GM12878 (cell line): ENCODE results near the gene SLMAP. TPM values are rescaled to one million over a fixed set of nuclear protein-coding genes. Genes with fewer than 3 reads are reported as not detected.

Experiments
- ATAC-seq: fragments of 200-7000 bp; cut with Tn5 transposase; 3 replicates; pipeline ENCODE4 v1.9.1; 2020; ENCODE audit warnings: mild to moderate bottlenecking, moderate library complexity
- BruUV-seq: library from RNA; stranded (reverse); fragments of 400-500 nt; replicated peaks from 2 replicates; lab custom pipeline; 2021; lab: Mats Ljungman, UMichigan
- CTCF ChIA-PET: fragments of 300-600 bp; sonication (Branson Sonifier 250); formaldehyde crosslinking; extraction: SDS; loops from one replicate; lab custom pipeline; 2021; ENCODE audit warnings: inconsistent platforms; lab: Yijun Ruan, JAX
- POLR2A ChIA-PET: fragments of 350-600 bp; formaldehyde crosslinking; extraction: SDS; loops from one replicate; lab custom pipeline; 2021; ENCODE audit warnings: inconsistent platforms; lab: Charles Lee
- RAD21 ChIA-PET: fragments of 300-600 bp; sonication (Branson Sonifier 250); formaldehyde crosslinking; loops from one replicate; lab custom pipeline; 2023; ENCODE audit warnings: antibody characterized with exemption; ENCODE audit not compliant: unreplicated experiment; lab: Charles Lee
- SMC1A ChIA-PET: fragments of 300-600 bp; sonication (Branson Sonifier 250); formaldehyde crosslinking; loops from one replicate; lab custom pipeline; 2023; ENCODE audit not compliant: unreplicated experiment, uncharacterized antibody; lab: Charles Lee
- DNase-seq: peaks from one replicate; pipeline ENCODE4 v3.0.0-alpha.2; 2011; ENCODE audit warnings: low read depth, low spot score
- FAIRE-seq: peaks from 3 replicates; lab custom pipeline; 2011; peaks lifted over from hg19 to GRCh38; lab: Jason Lieb, UNC
- H2AFZ ChIP-seq: 2 replicates; pipeline ENCODE4 v1.6.0; 2011; ENCODE audit warnings: low read depth, low read length, control low read depth; ENCODE audit not compliant: control insufficient read depth
- H3K27ac ChIP-seq: 2 replicates; pipeline ENCODE4 v1.5.1; 2011; ENCODE audit warnings: control low read depth; ENCODE audit not compliant: control insufficient read depth, insufficient read depth
- H3K27me3 ChIP-seq, 2 experiments: replicated peaks in 1 of 2; 2 replicates each; pipeline versions ENCODE4 v1.6.0 to v1.6.1; 2011; ENCODE audit warnings: low read length in 1 of 2; ENCODE audit not compliant: control insufficient read depth in 2 of 2, insufficient read depth in 2 of 2
- H3K36me3 ChIP-seq, 2 experiments: 2 replicates each; pipeline ENCODE4 v1.5.1; 2011; ENCODE audit warnings: low read length in 1 of 2; ENCODE audit not compliant: control insufficient read depth in 2 of 2, insufficient read depth in 2 of 2
- H3K4me1 ChIP-seq: 2 replicates; pipeline ENCODE4 v1.6.1; 2011; ENCODE audit warnings: mild to moderate bottlenecking, low read length, moderate library complexity, mixed read lengths; ENCODE audit not compliant: control insufficient read depth, insufficient read depth
- H3K4me2 ChIP-seq: 2 replicates; pipeline ENCODE4 v1.6.0; 2011; ENCODE audit warnings: control low read depth; ENCODE audit not compliant: control insufficient read depth, insufficient read depth
- H3K4me3 ChIP-seq: fragments of 200-600 bp; sonication (generic); 2 replicates; pipeline ENCODE4 v1.5.1; 2016
- H3K79me2 ChIP-seq: 2 replicates; pipeline ENCODE4 v1.6.0; 2011; ENCODE audit warnings: low read length; ENCODE audit not compliant: control insufficient read depth, insufficient read depth
- H3K9ac ChIP-seq: 2 replicates; pipeline ENCODE4 v1.8.0; 2011; ENCODE audit warnings: low read length, control low read depth, mixed read lengths; ENCODE audit not compliant: control insufficient read depth, insufficient read depth
- H3K9me3 ChIP-seq: replicated peaks from 3 replicates; pipeline ENCODE4 v1.5.1; 2011; ENCODE audit warnings: mild to moderate bottlenecking, low read length; ENCODE audit not compliant: control insufficient read depth, insufficient read depth
- H4K20me1 ChIP-seq: 2 replicates; pipeline ENCODE4 v1.6.0; 2011; ENCODE audit not compliant: control insufficient read depth, insufficient read depth
- ASH2L ChIP-seq: fragments of 300-600, 200-600 bp; sonication (generic); IDR thresholded peaks from 2 replicates; pipeline ENCODE4 v1.6.1; 2017; ENCODE audit warnings: low read depth, mild to moderate bottlenecking, borderline replicate concordance
- ATF7 ChIP-seq: fragments of 450-650 bp; IDR thresholded peaks from 2 replicates; pipeline ENCODE4 v1.6.1; 2016; ENCODE audit warnings: low read depth, mild to moderate bottlenecking
- CBX5 ChIP-seq: sonication (generic); IDR thresholded peaks from 2 replicates; pipeline ENCODE4 v1.6.1; 2016; ENCODE audit warnings: low read depth, moderate library complexity, mild to moderate bottlenecking, inconsistent platforms
- EED ChIP-seq: sonication (generic); IDR thresholded peaks from 2 replicates; pipeline ENCODE4 v1.6.1; 2016; ENCODE audit warnings: antibody characterized with exemption, low read depth
- IKZF2 ChIP-seq, 2 experiments: fragments of 450-650 bp; IDR thresholded peaks; 2 replicates each; pipeline ENCODE4 v1.6.1; 2017; ENCODE audit warnings: mild to moderate bottlenecking in 2 of 2, moderate library complexity in 2 of 2
- JUNB ChIP-seq: IDR thresholded peaks from 2 replicates; pipeline ENCODE4 v1.6.1; 2016; ENCODE audit warnings: antibody characterized with exemption, mild to moderate bottlenecking
- KAT2A ChIP-seq: conservative IDR thresholded peaks from 2 replicates; pipeline ENCODE4 v1.6.1; 2011; ENCODE audit warnings: low read depth, low read length; ENCODE audit not compliant: control insufficient read depth
- LARP7 ChIP-seq: fragments of 450-650 bp; IDR thresholded peaks from 2 replicates; pipeline ENCODE4 v1.6.1; 2017; ENCODE audit warnings: mild to moderate bottlenecking
- NKRF ChIP-seq: fragments of 450-650 bp; conservative IDR thresholded peaks from 2 replicates; pipeline ENCODE4 v1.6.1; 2017; ENCODE audit warnings: mild to moderate bottlenecking, moderate library complexity
- PML ChIP-seq: IDR thresholded peaks from 2 replicates; pipeline ENCODE4 v1.6.1; 2012; ENCODE audit warnings: low read length, inconsistent platforms
- RFX5 ChIP-seq: IDR thresholded peaks from 2 replicates; pipeline ENCODE4 v1.6.1; 2011; ENCODE audit warnings: low read depth, low read length, improper control_type of control experiment
- SIX5 ChIP-seq: IDR thresholded peaks from 2 replicates; pipeline ENCODE4 v1.6.1; 2011; ENCODE audit warnings: mild to moderate bottlenecking, low read depth, low read length, moderate library complexity; ENCODE audit not compliant: severe bottlenecking
- SMAD5 ChIP-seq: IDR thresholded peaks from 2 replicates; pipeline ENCODE4 v1.6.1; 2016; ENCODE audit warnings: antibody characterized with exemption, low read depth
- SUPT20H ChIP-seq: IDR thresholded peaks from 2 replicates; pipeline ENCODE4 v1.6.1; 2011; ENCODE audit warnings: low read depth, mild to moderate bottlenecking, low read length, moderate library complexity, borderline replicate concordance; ENCODE audit not compliant: control insufficient read depth
- TAF1 ChIP-seq: IDR thresholded peaks from 2 replicates; pipeline ENCODE4 v1.6.1; 2011; ENCODE audit warnings: mild to moderate bottlenecking, low read depth, low read length, borderline replicate concordance
- TBL1XR1 ChIP-seq: IDR thresholded peaks from 2 replicates; pipeline ENCODE4 v1.6.1; 2012; ENCODE audit warnings: low read depth, low read length, improper control_type of control experiment
- ZBTB11 ChIP-seq: fragments of 450-650 bp; formaldehyde crosslinking; IDR thresholded peaks from 2 replicates; pipeline ENCODE4 v1.5.0; 2022; ENCODE audit warnings: mild to moderate bottlenecking, missing genetic modification characterization
- ZNF207 ChIP-seq: fragments of 450-650 bp; IDR thresholded peaks from 2 replicates; pipeline ENCODE4 v1.6.1; 2014; ENCODE audit warnings: antibody characterized with exemption, mild to moderate bottlenecking, borderline replicate concordance
- ZSCAN29 ChIP-seq: fragments of 450-650 bp; IDR thresholded peaks from 2 replicates; pipeline ENCODE4 v1.6.1; 2017; ENCODE audit warnings: mild to moderate bottlenecking, moderate library complexity
- in situ Hi-C: fragments of 300-500 bp; cut with MboI; formaldehyde crosslinking; loops from 9 replicates; pipeline ENCODE4 v1.14.3; 2018; ENCODE audit warnings: mixed read lengths
- intact Hi-C: fragments of 100-400 bp; cut with micrococcal nuclease; formaldehyde crosslinking; loops from one replicate; pipeline ENCODE4 v1.14.2; 2022; ENCODE audit not compliant: unreplicated experiment
- polyA plus RNA-seq, 11 experiments: library from polyadenylated mRNA; depleted of rRNA in 4 of 11; unstranded in 6 of 11; stranded (reverse) in 5 of 11; fragments of >200 nt; fragmentation: Nextera tagmentation in 4 of 11; fragmentation: Illumina TruSeq in 1 of 11; extraction: Ambion mirVana in 4 of 11; extraction: Trizol in 1 of 11; gene quantifications; 1 replicate in 1 of 11; 2 replicates in 10 of 11; pipeline versions ENCODE4 v1.2.1 to v1.2.3, GENCODE V29; 2011 to 2016; ENCODE audit warnings: inconsistent platforms in 2 of 11, missing spikeins in 2 of 11, low read depth in 1 of 11
- total RNA-seq, 4 experiments: library from RNA; depleted of rRNA in 3 of 4; stranded (reverse); fragments of >200 nt in 3 of 4; fragmentation: Illumina TruSeq in 1 of 4; extraction: Trizol in 1 of 4; gene quantifications; 2 replicates each; pipeline versions ENCODE4 v1.2.1 to v1.2.3, GENCODE V29; 2013 to 2021

Gene SLMAP
- total and polyA plus RNA-seq, 10 of the 15 experiments (the other 5 are each of a cell fraction or from before 2014, with no cell fraction given), result 8.3 to 43.8 (median 26.4) TPM

GRCh38 chr3:57822686-57823085 is 66.6 kb downstream of the SLMAP start:
- TF ChIP-seq JUNB (no peak), TAF1 (no peak), ATF7 (no peak), RFX5 (no peak), IKZF2 (IDR thresholded peaks at IDR 0.05) (no peak), EED (no peak), ZBTB11 (no peak), KAT2A (no peak), SMAD5 (no peak), ZSCAN29 (no peak), SUPT20H (no peak), PML (no peak), ASH2L (no peak), NKRF (no peak), TBL1XR1 (no peak), SIX5 (no peak), CBX5 (no peak), LARP7 (no peak), ZNF207 (no peak)

More at GRCh38 chr3:57822686-57823085, 66.6 kb downstream of the SLMAP start:
- no peaks in the 10 kb centered on the region; the same call in 1 of the 2 replicates for H3K4me1 ChIP-seq
- H3K9me3 ChIP-seq, result no peaks in the 10 kb centered on the region
- intact Hi-C loops (loop anchor here (10.0 kb wide), 1 partner anchor 178 kb away; no protein-coding TSS in a partner anchor), in situ Hi-C loops (no loop called here)
- CTCF ChIA-PET, result interaction anchor here (0.9 to 1.8 kb wide), 2 partner anchors 134 to 424 kb away, joined by 3 to 4 read pairs; no protein-coding TSS in a partner anchor
- no peak for DNase-seq
- FAIRE-seq, result no peak
- no peaks in the 10 kb centered on the region for H4K20me1 ChIP-seq
- RAD21 ChIA-PET, result interaction anchor here (0.6 kb wide), 1 partner anchor 269 kb away, joined by 3 read pairs; no protein-coding TSS in a partner anchor
- H2AFZ ChIP-seq, result no peak overlapping the region
- H3K27me3 ChIP-seq, result no peaks in the 10 kb centered on the region
- POLR2A ChIA-PET, result no interaction called here
- ATAC-seq, result no peak
- H3K4me2 ChIP-seq, result no peak overlapping the region
- no TSS peak for BruUV-seq
- no peak overlapping the region for H3K4me3 ChIP-seq
- no peak overlapping the region for H3K27ac ChIP-seq
- H3K9ac ChIP-seq, result no peak overlapping the region
- H3K79me2 ChIP-seq, result peaks cover 14% of the 10 kb centered on the region
- SMC1A ChIA-PET, result interaction anchor here (0.8 to 1.7 kb wide), 3 partner anchors 39 to 69 kb away, joined by 3 to 4 read pairs (median 3); no protein-coding TSS in a partner anchor
- H3K36me3 ChIP-seq, result no peaks in the 10 kb centered on the region
